ENCODE measurements around the gene TNRC6C. TPM values are rescaled to one million over a fixed set of nuclear protein-coding genes. Genes with fewer than 3 reads are reported as not detected.

The TNRC6C gene
- total and polyA plus RNA-seq, 7 donors = 1.2 to 22.4 (median 11.4) TPM

DNA sequence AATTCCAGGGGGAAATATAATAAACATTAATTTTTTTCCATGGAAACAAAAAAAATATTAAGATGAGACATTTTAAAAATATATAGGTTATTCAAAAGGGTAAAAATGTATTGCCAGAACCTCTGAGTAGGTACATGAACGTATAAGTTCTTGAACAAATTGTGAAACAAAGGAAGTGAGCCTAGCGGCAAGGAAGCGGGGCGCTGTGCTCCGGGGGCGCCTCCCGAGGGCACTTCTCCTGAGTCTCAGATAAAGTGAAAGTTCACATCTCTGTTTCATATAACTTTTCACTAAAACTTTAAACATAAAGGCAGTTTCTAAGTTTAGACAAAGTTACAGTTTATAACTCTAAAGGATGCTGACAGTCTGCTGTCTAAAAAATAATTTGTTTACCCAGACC, 52.3 kb downstream of the TNRC6C start:
- Histone ChIP-seq H3K4me3 (no peak overlapping the region), H3K36me3 (ENCODE audit: insufficient read depth in 1 of 2, low read depth in 1 of 2) (peaks cover 4 to 26% of the 10 kb centered on the region in 2 donors), H3K27ac (no peak overlapping the region), H3K9me3 (no peaks in the 10 kb centered on the region), H3K27me3 (ENCODE audit: insufficient read depth in 3 of 3, low read length in 2 of 3) (no peaks in the 10 kb centered on the region), H3K4me1 (peaks cover 3% of the 10 kb centered on the region)
- WGBS, 3 donors = 64 to 79% (median 74%) methylated on average over 7 of the region's 7 CpGs
- TF ChIP-seq, protein P1, sequence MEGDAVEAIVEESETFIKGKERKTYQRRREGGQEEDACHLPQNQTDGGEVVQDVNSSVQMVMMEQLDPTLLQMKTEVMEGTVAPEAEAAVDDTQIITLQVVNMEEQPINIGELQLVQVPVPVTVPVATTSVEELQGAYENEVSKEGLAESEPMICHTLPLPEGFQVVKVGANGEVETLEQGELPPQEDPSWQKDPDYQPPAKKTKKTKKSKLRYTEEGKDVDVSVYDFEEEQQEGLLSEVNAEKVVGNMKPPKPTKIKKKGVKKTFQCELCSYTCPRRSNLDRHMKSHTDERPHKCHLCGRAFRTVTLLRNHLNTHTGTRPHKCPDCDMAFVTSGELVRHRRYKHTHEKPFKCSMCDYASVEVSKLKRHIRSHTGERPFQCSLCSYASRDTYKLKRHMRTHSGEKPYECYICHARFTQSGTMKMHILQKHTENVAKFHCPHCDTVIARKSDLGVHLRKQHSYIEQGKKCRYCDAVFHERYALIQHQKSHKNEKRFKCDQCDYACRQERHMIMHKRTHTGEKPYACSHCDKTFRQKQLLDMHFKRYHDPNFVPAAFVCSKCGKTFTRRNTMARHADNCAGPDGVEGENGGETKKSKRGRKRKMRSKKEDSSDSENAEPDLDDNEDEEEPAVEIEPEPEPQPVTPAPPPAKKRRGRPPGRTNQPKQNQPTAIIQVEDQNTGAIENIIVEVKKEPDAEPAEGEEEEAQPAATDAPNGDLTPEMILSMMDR (IDR thresholded peaks at IDR 0.05) = no peak
- intact Hi-C loops (cut with DNase I) = loop anchor here in 1 of 2 donors (5.0 kb wide), 1 partner anchor 468 kb away; no protein-coding TSS in a partner anchor
- no peak for DNase-seq
- ATAC-seq = no peak

DNA sequence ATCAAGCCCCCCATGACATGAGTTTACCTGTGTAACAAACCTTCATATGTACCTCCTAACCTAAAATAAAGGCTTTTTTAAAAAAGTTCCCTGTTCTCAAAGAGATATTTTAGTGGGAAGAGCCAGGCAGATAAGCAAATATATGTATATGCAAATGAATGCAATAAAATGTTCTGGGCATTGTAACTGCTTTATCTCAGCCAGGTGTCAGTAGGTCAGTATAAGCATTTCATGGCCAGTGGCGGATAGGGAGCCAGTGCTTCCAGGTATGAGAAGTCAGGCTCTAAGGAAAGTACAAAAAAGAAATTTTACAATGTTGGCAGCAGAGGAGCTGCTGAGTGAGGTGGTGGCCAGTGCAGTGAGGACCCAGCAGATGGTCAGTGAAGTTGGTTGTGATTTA, 53.9 kb downstream of the TNRC6C start:
- DNase-seq = no peak
- no peak overlapping the region for H3K4me3 ChIP-seq
- H3K9me3 ChIP-seq = no peaks in the 10 kb centered on the region
- intact Hi-C loops (cut with DNase I) = loop anchor here (2.0 to 5.0 kb wide), 3 partner anchors 240 to 470 kb away; no protein-coding TSS in a partner anchor
- no peaks in the 10 kb centered on the region for H3K27me3 ChIP-seq (ENCODE audit: insufficient read depth in 3 of 3, low read length in 2 of 3)
- WGBS, 3 donors = 89 to 96% (median 93%) methylated on average over 1 of the region's 1 CpG
- H3K27ac ChIP-seq = no peak overlapping the region
- TF ChIP-seq, protein P1 (IDR thresholded peaks at IDR 0.05) = no peak
- H3K4me1 ChIP-seq = peaks cover 3% of the 10 kb centered on the region
- peaks cover 0 to 22% of the 10 kb centered on the region in 2 donors for H3K36me3 ChIP-seq (ENCODE audit: insufficient read depth in 1 of 2, low read depth in 1 of 2)
- no peak for ATAC-seq

DNA sequence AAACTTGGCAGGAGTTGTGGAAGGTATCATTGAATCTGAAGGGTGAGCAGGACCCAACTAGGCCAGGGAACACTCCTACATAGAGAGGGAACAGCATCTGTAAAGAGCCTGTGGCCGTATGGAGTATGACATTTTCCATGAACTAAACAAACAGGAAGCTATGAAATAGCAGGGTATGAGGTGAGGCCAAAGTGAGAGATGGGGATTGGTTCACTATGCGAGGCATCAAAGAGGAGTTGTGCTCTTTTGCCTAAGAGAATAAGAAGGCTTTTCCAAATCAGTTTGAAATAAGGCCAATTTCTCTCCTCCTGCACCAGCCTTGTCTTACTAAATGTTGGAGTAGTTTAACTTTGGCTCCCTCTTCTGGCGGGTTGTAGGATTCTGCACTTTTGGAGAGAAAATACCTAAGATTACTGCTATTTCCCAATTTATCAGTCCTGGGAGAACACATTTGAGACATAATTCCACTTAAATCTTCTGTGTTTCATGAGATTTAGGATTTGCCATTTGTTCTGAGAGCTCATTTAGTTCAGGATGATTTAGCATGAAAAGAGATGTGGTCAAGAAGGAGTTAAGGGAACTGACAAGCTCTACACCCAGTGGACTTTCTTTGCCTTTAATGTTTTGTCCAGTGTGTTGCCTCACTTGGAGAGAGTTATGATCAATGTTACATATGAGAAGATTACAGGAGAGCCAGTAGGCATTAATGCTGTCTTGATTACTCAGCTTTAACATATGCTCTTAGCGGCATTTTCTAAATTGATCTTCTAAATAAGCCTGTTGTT, 55.4 kb downstream of the TNRC6C start:
- H3K27ac ChIP-seq = peak overlapping the region; percentile 17
- WGBS, 3 donors = 29 to 47% (median 33%) methylated on average over 4 of the region's 4 CpGs
- H3K27me3 ChIP-seq (ENCODE audit: insufficient read depth in 3 of 3, low read length in 2 of 3) = no peaks in the 10 kb centered on the region
- intact Hi-C loops (cut with DNase I) = loop anchor here (2.0 to 5.0 kb wide), 3 partner anchors 241 to 472 kb away; no protein-coding TSS in a partner anchor
- H3K4me3 ChIP-seq = no peak overlapping the region
- H3K9me3 ChIP-seq = no peaks in the 10 kb centered on the region
- peaks cover 3% of the 10 kb centered on the region for H3K4me1 ChIP-seq
- H3K36me3 ChIP-seq (ENCODE audit: insufficient read depth in 1 of 2, low read depth in 1 of 2) = peaks cover 0 to 22% of the 10 kb centered on the region in 2 donors
- DNase-seq = no peak
- TF ChIP-seq, protein P1 (IDR thresholded peaks at IDR 0.05) = peak; percentile 86
- peak; percentile 60 to 75 (median 70) for ATAC-seq

DNA sequence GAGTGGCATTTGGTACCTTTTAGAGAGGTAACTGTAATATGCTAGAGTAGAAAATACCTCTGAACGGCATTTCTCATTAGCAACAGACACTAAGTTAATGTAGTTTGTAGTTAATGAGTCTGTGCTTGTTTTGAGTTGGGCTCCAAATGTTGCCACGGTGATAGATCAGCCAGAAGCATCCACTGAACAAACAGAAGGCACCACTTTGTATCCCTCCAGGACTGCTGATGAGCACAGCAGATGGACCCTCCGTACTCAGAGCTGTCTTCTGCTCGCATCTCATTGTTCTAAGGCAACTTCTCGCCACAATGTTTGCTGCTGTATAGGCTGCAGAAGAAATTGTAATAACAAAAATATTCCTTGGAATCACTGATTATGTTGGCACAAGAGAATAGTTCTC, 56.1 kb downstream of the TNRC6C start:
- H3K27ac ChIP-seq = no peak overlapping the region
- intact Hi-C loops (cut with DNase I) = loop anchor here (5.0 kb wide), 3 partner anchors 58 to 472 kb away; no protein-coding TSS in a partner anchor
- peaks cover 8% of the 10 kb centered on the region for H3K4me1 ChIP-seq
- DNase-seq (no peak), ATAC-seq (no peak)
- H3K27me3 ChIP-seq (ENCODE audit: insufficient read depth in 3 of 3, low read length in 2 of 3) = no peaks in the 10 kb centered on the region
- no peak overlapping the region for H3K4me3 ChIP-seq
- WGBS, 3 donors = 75 to 81% (median 81%) methylated on average over 5 of the region's 5 CpGs
- peaks cover 0 to 20% of the 10 kb centered on the region in 2 donors for H3K36me3 ChIP-seq (ENCODE audit: insufficient read depth in 1 of 2, low read depth in 1 of 2)
- H3K9me3 ChIP-seq = no peaks in the 10 kb centered on the region
- TF ChIP-seq, protein P1 (IDR thresholded peaks at IDR 0.05) = no peak

Data from psoas muscle (tissue), 8 donors.